Umbilical cord (tissue), 2 donors: Measurements from ENCODE around the gene RNF215. TPM values are rescaled to one million over a fixed set of nuclear protein-coding genes. Genes with fewer than 3 reads are reported as not detected.
A peak's percentile ranks its signal among the peaks of the same experiment; 100 is the strongest.
"Not testable (repeated sequence)": the region's sequence is repeated elsewhere in the genome, so short reads cannot be mapped to it uniquely, and the experiment has no call there.

ENCODE experiments used
- DNase-seq: peaks from one replicate; pipeline ENCODE4 v3.0.0-alpha.2; 2015; ENCODE audit warnings: low spot score
- total RNA-seq: library from RNA; depleted of rRNA; stranded (reverse); fragments of >200 nt; gene quantifications from one replicate; pipeline ENCODE4 v1.2.3, GENCODE V29; 2014; ENCODE audit warnings: low replicate concordance; ENCODE audit not compliant: insufficient read depth

The RNF215 gene
- total RNA-seq, 1 donor from 2014 or later: 30.1 TPM

- DNase-seq: no peak
Measured at GRCh38 chr22:30365891-30366290, 21.3 kb downstream of the RNF215 start.

- no peak for DNase-seq
Measured at GRCh38 chr22:30362651-30363281, 24.4 kb downstream of the RNF215 start.

- no peak for DNase-seq
Measured at GRCh38 chr22:30361916-30362650, 25.1 kb downstream of the RNF215 start.

- DNase-seq: no peak
Measured at GRCh38 chr22:30358541-30358940, 28.7 kb downstream of the RNF215 start.

GRCh38 chr22:30357650-30358215 is 29.5 kb downstream of the RNF215 start:
- no peak for DNase-seq

- no peak for DNase-seq
Measured at GRCh38 chr22:30357236-30357570, 30.0 kb downstream of the RNF215 start.

- peak; percentile 94 for DNase-seq
Measured at GRCh38 chr22:30356449-30357235, 30.6 kb downstream of the RNF215 start, which contains the start of the genes CCDC157 and SF3A1. CCDC157 (plus strand) TSS chr22:30357007; CDS start chr22:30366001, 8,994 bp downstream. SF3A1 (minus strand) TSS chr22:30356894; CDS start chr22:30356792, 102 bp downstream.

GRCh38 chr22:30354644-30355043 is 32.6 kb downstream of the RNF215 start:
- no peak for DNase-seq

GRCh38 chr22:30351226-30351625 is 36.0 kb downstream of the RNF215 start:
- no peak for DNase-seq

- DNase-seq: no peak
Measured at GRCh38 chr22:30348809-30349208, 38.4 kb downstream of the RNF215 start.

GRCh38 chr22:30348404-30348803 is 38.8 kb downstream of the RNF215 start:
- no peak for DNase-seq

GRCh38 chr22:30347255-30347892 is 39.8 kb downstream of the RNF215 start:
- DNase-seq: no peak

- no peak for DNase-seq
Measured at GRCh38 chr22:30344447-30345200, 42.6 kb downstream of the RNF215 start.

- no peak for DNase-seq
Measured at GRCh38 chr22:30340911-30341685, 46.1 kb downstream of the RNF215 start.

GRCh38 chr22:30338802-30339201 is 48.4 kb downstream of the RNF215 start:
- no peak for DNase-seq

- not testable (repeated sequence) for DNase-seq
Measured at GRCh38 chr22:30338341-30338740, 48.9 kb downstream of the RNF215 start.

GRCh38 chr22:30337461-30337778 is 49.8 kb downstream of the RNF215 start:
- DNase-seq: no peak

- no peak for DNase-seq
Measured at GRCh38 chr22:30336752-30337460, 50.3 kb downstream of the RNF215 start.

GRCh38 chr22:30335236-30335635 is 52.0 kb downstream of the RNF215 start:
- no peak for DNase-seq

GRCh38 chr22:30334646-30335045 is 52.6 kb downstream of the RNF215 start:
- DNase-seq: peak; percentile 8
